Ascending aorta (tissue), 2 donors: ENCODE measurements around the gene ERICH3. TPM values are rescaled to one million over a fixed set of nuclear protein-coding genes. Genes with fewer than 3 reads are reported as not detected.
"Not testable (repeated sequence)": the region's sequence is repeated elsewhere in the genome, so short reads cannot be mapped to it uniquely, and the experiment has no call there.

Source experiments
- DNase-seq, 2 donors: peaks; one replicate each; pipeline ENCODE4 v3.0.0-alpha.2; 2019; ENCODE audit warnings: low spot score in 2 of 2
- H3K27ac ChIP-seq, 2 donors: fragments of 200-600 bp; sonication (generic); one replicate each; pipeline ENCODE4 v1.5.1; 2016 to 2017; ENCODE audit warnings: mild to moderate bottlenecking in 1 of 2
- H3K27me3 ChIP-seq: fragments of 200-600 bp; sonication (generic); one replicate; pipeline ENCODE4 v1.5.1; 2017
- H3K36me3 ChIP-seq, 2 donors: fragments of 200-600 bp; sonication (generic); one replicate each; pipeline ENCODE4 v1.5.1; 2016
- H3K4me1 ChIP-seq, 2 donors: fragments of 200-600 bp; sonication (generic); one replicate each; pipeline ENCODE4 v1.5.1; 2016 to 2017; ENCODE audit warnings: mild to moderate bottlenecking in 1 of 2
- H3K4me3 ChIP-seq, 2 donors: fragments of 200-600 bp; sonication (generic); one replicate each; pipeline ENCODE4 v1.5.1; 2016 to 2017; ENCODE audit warnings: mild to moderate bottlenecking in 1 of 2
- H3K9me3 ChIP-seq, 2 donors: fragments of 200-600 bp; sonication (generic); one replicate each; pipeline ENCODE4 v1.5.1; 2016
- CTCF ChIP-seq, 3 experiments: fragments of 200-600 bp in 2 of 3; fragments of 450-650 bp in 1 of 3; sonication (generic) in 2 of 3; IDR thresholded peaks; one replicate each; pipeline ENCODE4 v1.5.1; 2016 to 2019; ENCODE audit warnings: antibody characterized with exemption in 3 of 3, mild to moderate bottlenecking in 1 of 3, moderate library complexity in 1 of 3
- intact Hi-C: fragments of 100-400 bp; cut with DNase I; formaldehyde crosslinking; loops from one replicate; pipeline ENCODE4 v1.15.1; 2023
- total RNA-seq: library from RNA; depleted of rRNA; stranded (reverse); fragments of >200 nt; gene quantifications from one replicate; pipeline ENCODE4 v1.1.0, GENCODE V29; 2016

The ERICH3 gene
- total RNA-seq, 1 donor from 2014 or later, result not detected

DNA sequence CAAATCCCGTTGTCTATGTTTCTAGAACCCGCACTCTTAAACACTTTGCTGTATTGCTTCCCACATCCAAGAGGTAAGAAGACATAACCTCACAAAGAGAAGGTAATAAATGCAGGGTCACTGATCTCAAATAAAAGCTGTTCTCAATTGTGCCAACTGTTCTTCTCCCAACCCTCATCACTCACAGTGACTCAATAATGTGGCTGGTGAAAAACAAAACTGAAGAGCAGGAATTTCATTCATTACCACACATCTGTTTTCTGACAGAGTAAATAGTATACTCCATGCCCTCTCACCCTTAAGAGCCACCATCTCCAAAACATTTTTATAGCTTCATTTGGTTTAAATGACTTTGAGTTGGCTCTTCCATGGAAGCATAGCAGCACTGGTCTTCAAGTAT lies 6.2 kb upstream of the ERICH3 start:
- H3K4me1 ChIP-seq, result no peaks in the 10 kb centered on the region
- DNase-seq, result no peak
- H3K36me3 ChIP-seq, result no peaks in the 10 kb centered on the region
- no peaks in the 10 kb centered on the region for H3K9me3 ChIP-seq
- intact Hi-C loops, result no loop called here
- no peak overlapping the region for H3K4me3 ChIP-seq
- H3K27me3 ChIP-seq, result no peaks in the 10 kb centered on the region
- H3K27ac ChIP-seq, result no peak overlapping the region
- no peak for TF ChIP-seq CTCF (IDR thresholded peaks at IDR 0.05)

GRCh38 chr1:74677926-74678325 lies 4.3 kb upstream of the ERICH3 start:
- no peaks in the 10 kb centered on the region for H3K9me3 ChIP-seq
- intact Hi-C loops, result no loop called here
- no peak for TF ChIP-seq CTCF (IDR thresholded peaks at IDR 0.05)

GRCh38 chr1:74674278-74675048 lies 871 bp upstream of the ERICH3 start:
- Histone ChIP-seq H3K27ac (no peak overlapping the region), H3K27me3 (no peaks in the 10 kb centered on the region), H3K9me3 (no peaks in the 10 kb centered on the region), H3K36me3 (no peaks in the 10 kb centered on the region), H3K4me1 (peaks cover 0 to 6% of the 10 kb centered on the region in 2 donors), H3K4me3 (no peak overlapping the region)
- intact Hi-C loops, result no loop called here
- no peak for TF ChIP-seq CTCF (IDR thresholded peaks at IDR 0.05)
- no peak for DNase-seq

More at GRCh38 chr1:74677926-74678325, 4.3 kb upstream of the ERICH3 start:
- Histone ChIP-seq H3K27ac (no peak overlapping the region), H3K4me3 (no peak overlapping the region), H3K4me1 (peaks cover 0 to 6% of the 10 kb centered on the region in 2 donors), H3K27me3 (no peaks in the 10 kb centered on the region), H3K36me3 (no peaks in the 10 kb centered on the region)
- no peak for DNase-seq

DNA sequence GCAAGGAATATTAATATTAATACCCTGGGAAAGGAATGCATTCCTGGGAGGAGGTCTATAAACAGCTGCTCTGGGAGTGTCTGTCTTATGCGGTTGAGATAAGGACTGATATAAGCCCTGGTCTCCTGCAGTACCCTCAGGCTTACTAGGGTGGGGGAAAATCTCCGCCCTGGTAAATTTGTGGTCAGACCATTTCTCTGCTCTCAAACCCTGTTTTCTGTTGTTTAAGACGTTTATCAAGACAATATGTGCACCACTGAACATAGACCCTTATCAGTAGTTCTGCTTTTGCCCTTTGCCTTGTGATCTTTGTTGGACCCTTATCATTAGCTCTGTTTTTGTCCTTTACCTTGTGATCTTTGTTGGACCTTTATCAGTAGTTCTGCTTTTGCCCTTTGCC lies 2.7 kb downstream of the ERICH3 start:
- H3K4me1 ChIP-seq, H3K27me3 ChIP-seq, intact Hi-C loops, H3K36me3 ChIP-seq, DNase-seq, H3K27ac ChIP-seq, H3K9me3 ChIP-seq, H3K4me3 ChIP-seq: not testable (repeated sequence)

- no peak for TF ChIP-seq CTCF (IDR thresholded peaks at IDR 0.05)
- Histone ChIP-seq H3K27ac (no peak overlapping the region), H3K4me3 (no peak overlapping the region), H3K27me3 (no peaks in the 10 kb centered on the region), H3K9me3 (no peaks in the 10 kb centered on the region), H3K36me3 (no peaks in the 10 kb centered on the region), H3K4me1 (no peaks in the 10 kb centered on the region)
- no peak for DNase-seq
- intact Hi-C loops, result no loop called here
These were observed 18.9 kb downstream of the ERICH3 start for GRCh38 chr1:74654708-74655107.

GRCh38 chr1:74652711-74653139 lies 20.9 kb downstream of the ERICH3 start:
- intact Hi-C loops, result no loop called here
- no peak overlapping the region for H3K4me3 ChIP-seq

More at GRCh38 chr1:74652711-74653139, 20.9 kb downstream of the ERICH3 start:
- no peak for DNase-seq
- TF ChIP-seq CTCF (IDR thresholded peaks at IDR 0.05), result no peak
- H3K27me3 ChIP-seq, result no peaks in the 10 kb centered on the region
- no peak overlapping the region for H3K27ac ChIP-seq
- no peaks in the 10 kb centered on the region for H3K9me3 ChIP-seq
- no peaks in the 10 kb centered on the region for H3K4me1 ChIP-seq
- no peaks in the 10 kb centered on the region for H3K36me3 ChIP-seq
